Activated T-cell treated with anti-CD3 and anti-CD28 coated beads, Interleukin-2, amount 50 U/mL, for 24 hours (primary cell): ENCODE data around the gene TALDO1.

Source experiments
- DNase-seq: peaks from one replicate; pipeline ENCODE4 v3.0.0-alpha.2; 2020
- H3K27ac Mint-ChIP-seq: 2 replicates; pipeline ENCODE4 v1.8.0; 2020; ENCODE audit warnings: mild to moderate bottlenecking, mixed read lengths
- H3K27me3 Mint-ChIP-seq: 2 replicates; pipeline ENCODE4 v1.8.0; 2020; ENCODE audit warnings: mixed read lengths
- H3K36me3 Mint-ChIP-seq: 2 replicates; pipeline ENCODE4 v1.8.0; 2020; ENCODE audit warnings: low read depth, mixed read lengths
- H3K4me1 Mint-ChIP-seq: 2 replicates; pipeline ENCODE4 v1.8.0; 2020; ENCODE audit warnings: low read depth, mixed read lengths
- H3K4me3 Mint-ChIP-seq: 2 replicates; pipeline ENCODE4 v1.8.0; 2020; ENCODE audit warnings: mild to moderate bottlenecking, moderate library complexity, mixed read lengths
- H3K9me3 Mint-ChIP-seq: 2 replicates; pipeline ENCODE4 v1.8.0; 2020; ENCODE audit warnings: mixed read lengths

Gene TALDO1

DNA sequence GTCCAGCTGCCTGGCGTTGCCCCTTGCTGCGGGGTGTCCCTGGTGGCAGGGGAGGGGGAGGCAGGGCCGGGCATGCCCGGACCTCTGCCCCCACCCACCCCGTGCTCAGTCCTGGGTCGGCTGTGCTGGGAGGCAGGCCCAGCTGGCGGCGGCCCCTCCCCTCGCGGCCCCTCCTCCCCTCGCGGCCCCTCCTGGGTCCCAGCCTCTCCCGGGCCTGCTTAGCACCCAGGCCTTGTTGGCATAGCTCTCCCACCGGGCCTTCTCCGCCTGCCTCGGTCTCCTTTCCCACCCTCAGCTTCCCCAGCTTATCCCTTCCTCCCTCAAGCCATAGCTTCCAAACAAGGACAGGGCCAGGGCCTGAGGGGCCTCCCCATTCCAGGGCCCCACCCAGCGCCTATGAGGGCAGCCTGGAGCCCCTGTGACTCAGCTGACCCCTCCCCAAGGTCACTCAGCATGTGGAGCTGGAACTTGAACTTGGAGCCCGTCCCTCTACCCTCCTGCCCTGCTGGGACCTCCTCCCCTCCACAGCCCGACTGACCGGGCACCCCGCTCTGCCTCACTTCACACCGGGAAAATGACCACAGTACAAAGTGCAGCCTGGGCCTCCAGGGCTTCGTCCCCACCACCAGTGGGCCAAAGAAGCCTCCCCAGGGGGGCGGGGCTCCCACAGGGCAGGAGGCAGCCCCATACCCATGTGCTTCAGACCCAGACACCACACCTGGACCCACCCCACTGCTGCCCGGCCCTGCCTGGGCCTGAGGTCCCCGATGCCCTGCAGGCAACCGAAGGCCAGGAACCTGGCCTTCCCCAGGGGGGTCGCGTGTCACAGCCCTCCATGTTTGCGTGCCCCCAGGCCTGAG lies 40.1 kb upstream of the TALDO1 start:
- H3K27me3 Mint-ChIP-seq, result peaks cover 30% of the 10 kb centered on the region
- H3K4me3 Mint-ChIP-seq, result no peak overlapping the region
- DNase-seq, result no peak

DNA sequence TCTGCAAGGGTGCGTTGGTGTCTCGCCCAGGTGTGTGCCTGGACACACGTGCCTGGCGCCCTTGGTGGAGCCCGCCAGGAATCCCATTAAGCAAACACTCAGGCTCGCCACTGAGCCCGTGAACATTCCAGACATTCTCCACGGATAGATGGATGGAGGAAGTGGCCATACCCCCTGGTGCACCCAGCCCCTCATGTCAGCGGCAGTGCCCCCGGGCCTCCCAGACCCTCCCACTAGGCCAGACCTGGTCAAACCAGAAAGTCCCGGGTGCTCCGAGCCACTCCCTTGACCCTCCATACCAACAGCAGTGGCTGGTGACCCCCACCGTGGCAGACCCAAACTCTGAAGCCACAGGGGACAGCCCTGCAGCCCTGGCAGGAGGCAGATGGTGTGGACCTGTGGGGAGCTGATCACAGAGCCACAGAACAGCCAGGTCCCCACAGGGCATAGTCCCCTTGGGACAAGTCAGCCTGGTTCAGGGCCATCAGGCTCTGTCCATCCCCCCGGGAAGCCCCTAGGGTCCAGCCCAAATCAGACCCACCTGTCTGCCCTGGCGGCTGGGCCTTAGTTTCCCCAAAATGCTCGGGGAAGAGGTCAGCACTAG lies 39.3 kb upstream of the TALDO1 start:
- Mint-ChIP-seq H3K27ac (no peak overlapping the region), H3K4me3 (no peak overlapping the region), H3K36me3 (peaks cover 2% of the 10 kb centered on the region), H3K4me1 (peaks cover 4% of the 10 kb centered on the region), H3K27me3 (peaks cover 30% of the 10 kb centered on the region), H3K9me3 (no peaks in the 10 kb centered on the region)
- DNase-seq, result no peak

More for the DNA sequence above, 40.1 kb upstream of the TALDO1 start:
- Mint-ChIP-seq H3K36me3 (peaks cover 2% of the 10 kb centered on the region), H3K9me3 (no peaks in the 10 kb centered on the region), H3K27ac (no peak overlapping the region), H3K4me1 (peaks cover 4% of the 10 kb centered on the region)

DNA sequence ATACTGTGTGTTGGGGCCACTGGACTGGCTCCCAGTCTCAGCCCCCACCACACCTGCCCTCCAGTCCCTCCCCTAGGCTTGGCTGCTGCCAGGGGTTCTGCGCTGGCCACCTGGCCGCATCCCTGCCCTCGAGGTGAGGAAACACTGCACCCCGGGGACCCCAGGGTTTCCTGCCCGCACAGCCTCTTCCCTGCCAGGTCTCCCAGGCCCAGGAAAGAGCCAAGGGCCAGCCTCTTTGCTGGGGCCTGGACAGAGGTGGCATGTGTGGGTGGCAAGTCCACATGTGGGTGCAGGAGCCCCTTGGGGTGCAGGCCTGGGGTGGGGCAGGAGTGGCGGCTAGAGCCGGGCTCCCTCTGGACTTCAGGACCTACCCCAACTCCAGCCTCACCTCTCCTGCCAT lies 38.8 kb upstream of the TALDO1 start:
- H3K27me3 Mint-ChIP-seq, result peaks cover 30% of the 10 kb centered on the region
- H3K36me3 Mint-ChIP-seq, result no peaks in the 10 kb centered on the region
- no peak overlapping the region for H3K27ac Mint-ChIP-seq
- peaks cover 4% of the 10 kb centered on the region for H3K4me1 Mint-ChIP-seq
- no peak for DNase-seq
- H3K9me3 Mint-ChIP-seq, result no peaks in the 10 kb centered on the region
- H3K4me3 Mint-ChIP-seq, result no peak overlapping the region

DNA sequence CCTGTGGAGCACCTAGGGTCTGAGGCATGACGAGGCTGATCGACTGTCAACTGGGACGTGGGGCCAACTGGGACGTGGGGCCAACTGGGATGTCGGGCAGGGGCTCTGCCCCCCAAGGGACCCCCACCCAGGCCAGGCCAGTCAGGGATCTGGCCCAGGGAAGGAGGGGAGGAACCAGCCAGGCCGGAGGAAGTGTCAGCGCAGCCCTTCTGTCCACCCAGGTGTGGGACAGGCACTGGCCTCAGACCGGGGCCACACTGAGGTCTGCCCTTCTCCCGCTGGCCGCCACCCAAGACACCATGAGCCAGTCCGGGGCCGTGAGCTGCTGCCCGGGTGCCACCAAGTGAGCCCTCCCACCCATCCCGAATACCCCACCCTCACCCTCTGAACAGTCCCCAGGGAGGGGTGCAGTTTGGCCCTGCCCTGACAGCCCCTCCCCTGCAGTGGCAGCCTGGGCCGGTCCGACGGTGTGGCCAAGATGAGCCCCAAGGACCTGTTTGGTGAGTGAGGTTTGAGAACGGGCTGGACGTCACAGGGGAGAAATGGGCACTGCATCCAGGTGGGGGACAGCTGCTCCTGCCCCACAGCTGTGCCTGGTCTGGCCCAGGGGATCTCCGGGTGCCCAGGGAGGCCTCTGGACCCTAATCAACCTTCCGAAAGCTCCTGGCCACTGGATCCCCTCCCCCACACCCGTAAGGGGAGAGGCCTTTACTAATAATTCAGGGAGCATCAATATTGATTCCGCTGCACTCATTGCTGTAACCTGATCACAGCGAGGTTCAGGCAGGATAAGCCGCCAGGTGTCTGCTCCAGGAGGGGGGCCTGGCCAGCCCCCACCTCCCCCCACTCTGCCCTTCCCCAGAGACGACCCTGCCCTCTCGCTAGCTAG lies 37.9 kb upstream of the TALDO1 start:
- peaks cover 4% of the 10 kb centered on the region for H3K4me1 Mint-ChIP-seq
- no peaks in the 10 kb centered on the region for H3K36me3 Mint-ChIP-seq
- no peak overlapping the region for H3K4me3 Mint-ChIP-seq
- peaks cover 30% of the 10 kb centered on the region for H3K27me3 Mint-ChIP-seq
- DNase-seq, result no peak
- no peaks in the 10 kb centered on the region for H3K9me3 Mint-ChIP-seq
- no peak overlapping the region for H3K27ac Mint-ChIP-seq

DNA sequence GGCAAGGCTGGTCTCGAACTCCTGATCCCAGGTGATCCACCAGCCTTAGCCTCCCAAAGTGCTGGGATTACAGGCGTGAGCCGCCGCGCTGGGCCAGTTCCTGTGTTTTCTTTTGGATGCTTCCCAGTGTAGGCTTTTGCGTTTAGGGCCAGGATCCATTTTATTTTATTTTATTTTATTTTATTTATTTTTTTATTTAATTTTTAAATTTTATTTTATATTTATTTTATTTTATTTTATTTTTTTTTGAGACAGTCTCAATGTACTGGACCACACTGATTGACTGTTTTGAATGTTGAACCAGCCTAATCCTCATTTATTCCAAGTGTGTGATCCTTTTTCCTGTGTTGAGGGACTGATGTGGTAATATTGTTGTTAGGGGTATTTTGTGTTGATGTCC lies 32.8 kb upstream of the TALDO1 start:
- Mint-ChIP-seq H3K4me1 (no peaks in the 10 kb centered on the region), H3K4me3 (no peak overlapping the region), H3K9me3 (no peaks in the 10 kb centered on the region), H3K27me3 (peaks cover 18% of the 10 kb centered on the region), H3K36me3 (no peaks in the 10 kb centered on the region), H3K27ac (no peak overlapping the region)
- DNase-seq, result no peak

DNA sequence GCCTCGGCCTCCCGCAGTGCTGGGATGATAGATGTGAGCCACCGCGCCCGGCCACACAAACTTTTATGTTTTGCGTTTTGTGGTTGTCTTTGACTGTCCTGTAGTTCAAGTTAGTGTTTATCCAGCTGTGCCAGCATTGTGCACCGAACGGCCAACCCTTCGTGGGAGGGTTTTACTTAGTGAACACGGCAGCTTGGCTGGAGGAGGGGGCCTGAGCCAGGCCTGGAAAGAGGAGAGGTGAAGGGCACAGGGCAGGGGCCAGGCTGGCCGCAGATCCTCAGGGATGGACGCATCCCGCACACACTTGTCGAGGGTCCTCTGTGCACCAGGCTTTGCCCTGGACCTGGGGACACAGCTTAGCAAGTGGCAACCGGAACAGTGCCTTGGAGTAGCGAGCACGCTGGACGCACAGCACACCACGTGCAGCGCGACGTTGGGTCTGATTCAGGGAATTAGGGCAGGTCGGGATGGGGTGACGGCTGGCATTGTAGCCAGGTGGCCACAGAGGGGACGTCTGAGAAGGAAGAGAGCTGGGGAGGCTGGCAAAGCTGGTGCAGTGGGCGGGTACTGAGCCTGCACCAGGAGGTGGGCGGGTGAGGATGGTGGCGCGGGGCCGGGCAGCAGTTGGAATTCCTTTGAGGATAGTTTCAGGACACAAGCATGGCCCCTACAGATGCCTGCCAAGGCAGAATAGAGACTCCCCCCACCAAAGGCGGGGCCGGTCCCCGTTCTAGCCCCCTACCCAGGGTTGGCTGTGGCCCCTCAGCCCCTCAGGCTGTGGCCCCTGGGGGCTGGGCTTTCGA lies 27.8 kb upstream of the TALDO1 start:
- Mint-ChIP-seq H3K27me3 (peaks cover 26% of the 10 kb centered on the region), H3K4me3 (peak overlapping the region; percentile 10), H3K9me3 (no peaks in the 10 kb centered on the region), H3K4me1 (peaks cover 15% of the 10 kb centered on the region), H3K27ac (no peak overlapping the region), H3K36me3 (no peaks in the 10 kb centered on the region)
- DNase-seq, result no peak

DNA sequence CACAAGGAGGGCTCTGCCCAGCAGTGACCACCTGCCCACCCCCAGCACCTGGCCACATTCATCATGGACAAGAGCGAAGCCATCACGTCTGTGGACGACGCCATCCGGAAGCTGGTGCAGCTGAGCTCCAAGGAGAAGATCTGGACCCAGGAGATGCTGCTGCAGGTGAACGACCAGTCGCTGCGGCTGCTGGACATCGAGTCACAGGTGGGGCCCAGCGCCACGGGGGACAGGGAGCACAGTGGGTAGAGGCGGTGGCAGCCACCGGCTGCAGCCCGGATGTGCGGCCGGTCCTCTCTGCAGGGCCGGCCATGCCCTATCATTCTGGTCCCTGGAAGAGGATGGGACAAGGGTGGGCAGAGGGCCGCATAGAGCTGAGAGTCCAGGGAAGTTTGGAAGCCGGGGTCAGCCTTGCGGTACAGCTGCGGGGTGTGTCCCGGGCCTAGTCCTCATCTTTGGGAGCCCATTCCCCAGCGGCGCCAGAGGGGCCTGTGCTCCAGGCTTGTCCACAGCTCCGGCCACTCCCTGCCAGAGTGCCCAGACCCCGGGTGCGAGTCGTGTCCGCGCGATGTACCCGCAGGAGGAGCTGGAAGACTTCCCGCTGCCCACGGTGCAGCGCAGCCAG lies 27.1 kb upstream of the TALDO1 start:
- no peak for DNase-seq
- Mint-ChIP-seq H3K4me1 (peaks cover 18% of the 10 kb centered on the region), H3K4me3 (peak overlapping the region; percentile 10), H3K36me3 (no peaks in the 10 kb centered on the region), H3K9me3 (no peaks in the 10 kb centered on the region), H3K27me3 (peaks cover 29% of the 10 kb centered on the region), H3K27ac (no peak overlapping the region)

DNA sequence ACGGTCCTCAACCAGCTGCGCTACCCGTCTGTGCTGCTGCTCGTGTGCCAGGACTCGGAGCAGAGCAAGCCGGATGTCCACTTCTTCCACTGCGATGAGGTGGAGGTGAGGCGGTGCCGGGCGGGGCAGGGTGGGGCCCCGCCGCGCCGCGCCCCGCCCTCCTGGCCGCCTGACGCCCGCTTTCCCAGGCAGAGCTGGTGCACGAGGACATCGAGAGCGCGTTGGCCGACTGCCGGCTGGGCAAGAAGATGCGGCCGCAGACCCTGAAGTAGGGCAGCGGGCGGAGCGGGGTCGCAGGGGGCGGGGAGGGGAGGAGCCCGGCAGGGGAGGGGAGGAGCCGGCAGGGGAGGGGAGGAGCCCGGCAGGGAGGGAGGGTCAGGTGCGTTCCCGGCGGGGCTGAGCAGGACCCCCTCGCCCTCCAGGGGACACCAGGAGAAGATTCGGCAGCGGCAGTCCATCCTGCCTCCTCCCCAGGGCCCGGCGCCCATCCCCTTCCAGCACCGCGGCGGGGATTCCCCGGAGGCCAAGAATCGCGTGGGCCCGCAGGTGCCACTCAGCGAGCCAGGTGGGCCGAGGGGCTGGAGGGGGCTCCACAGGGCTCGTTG lies 26.5 kb upstream of the TALDO1 start:
- H3K9me3 Mint-ChIP-seq, result no peaks in the 10 kb centered on the region
- H3K36me3 Mint-ChIP-seq, result no peaks in the 10 kb centered on the region
- H3K4me3 Mint-ChIP-seq, result no peak overlapping the region
- H3K27me3 Mint-ChIP-seq, result peaks cover 31% of the 10 kb centered on the region
- peak; percentile 68 for DNase-seq
- no peak overlapping the region for H3K27ac Mint-ChIP-seq
- peaks cover 20% of the 10 kb centered on the region for H3K4me1 Mint-ChIP-seq

DNA sequence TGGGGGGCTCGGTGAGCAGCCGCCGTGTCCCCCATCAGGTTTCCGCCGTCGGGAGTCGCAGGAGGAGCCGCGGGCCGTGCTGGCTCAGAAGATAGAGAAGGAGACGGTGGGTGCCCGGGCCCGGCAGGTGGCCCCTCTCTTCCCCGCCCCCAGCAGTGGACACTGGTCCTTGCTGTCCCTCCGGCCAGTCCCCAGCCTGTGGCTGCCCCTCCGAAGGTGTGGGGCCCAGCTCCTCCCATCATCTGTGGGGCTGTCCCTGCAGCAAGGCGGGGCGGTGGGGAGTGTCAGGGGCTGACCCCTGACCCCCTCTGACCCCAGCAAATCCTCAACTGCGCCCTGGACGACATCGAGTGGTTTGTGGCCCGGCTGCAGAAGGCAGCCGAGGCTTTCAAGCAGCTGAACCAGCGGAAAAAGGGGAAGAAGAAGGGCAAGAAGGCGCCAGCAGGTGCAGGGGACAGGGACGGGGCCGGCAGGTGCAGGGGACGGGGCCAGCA lies 26.0 kb upstream of the TALDO1 start:
- Mint-ChIP-seq H3K36me3 (no peaks in the 10 kb centered on the region), H3K9me3 (no peaks in the 10 kb centered on the region), H3K27me3 (peaks cover 31% of the 10 kb centered on the region), H3K27ac (no peak overlapping the region), H3K4me1 (peaks cover 20% of the 10 kb centered on the region), H3K4me3 (peak overlapping the region; percentile 8)
- DNase-seq, result no peak

DNA sequence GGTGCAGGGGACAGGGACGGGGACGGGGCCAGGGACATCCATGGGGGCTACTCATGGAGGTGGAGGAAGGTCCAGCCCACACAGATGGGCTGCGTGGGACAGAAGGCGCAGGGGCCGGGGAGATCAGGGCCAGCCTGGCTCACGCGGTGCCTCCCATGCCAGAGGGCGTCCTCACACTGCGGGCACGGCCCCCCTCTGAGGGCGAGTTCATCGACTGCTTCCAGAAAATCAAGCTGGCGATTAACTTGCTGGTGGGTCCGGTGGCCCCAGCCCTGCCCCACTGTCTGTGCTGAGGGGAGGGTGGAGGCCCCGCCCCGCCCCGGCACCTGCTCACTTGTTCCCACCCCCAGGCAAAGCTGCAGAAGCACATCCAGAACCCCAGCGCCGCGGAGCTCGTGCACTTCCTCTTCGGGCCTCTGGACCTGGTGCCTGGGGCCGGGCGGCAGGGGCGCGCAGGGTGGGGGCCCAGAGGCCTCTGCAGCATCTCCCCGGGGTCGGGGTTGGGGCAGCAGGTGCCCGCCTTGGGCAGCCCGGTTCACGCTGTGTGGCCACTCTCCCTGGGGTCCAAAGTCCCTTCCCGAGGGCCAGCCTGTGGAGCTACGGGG lies 25.4 kb upstream of the TALDO1 start:
- no peaks in the 10 kb centered on the region for H3K36me3 Mint-ChIP-seq
- H3K9me3 Mint-ChIP-seq, result no peaks in the 10 kb centered on the region
- peaks cover 31% of the 10 kb centered on the region for H3K27me3 Mint-ChIP-seq
- peaks cover 22% of the 10 kb centered on the region for H3K4me1 Mint-ChIP-seq
- DNase-seq, result peak; percentile 62
- peak overlapping the region; percentile 8 for H3K4me3 Mint-ChIP-seq
- no peak overlapping the region for H3K27ac Mint-ChIP-seq

DNA sequence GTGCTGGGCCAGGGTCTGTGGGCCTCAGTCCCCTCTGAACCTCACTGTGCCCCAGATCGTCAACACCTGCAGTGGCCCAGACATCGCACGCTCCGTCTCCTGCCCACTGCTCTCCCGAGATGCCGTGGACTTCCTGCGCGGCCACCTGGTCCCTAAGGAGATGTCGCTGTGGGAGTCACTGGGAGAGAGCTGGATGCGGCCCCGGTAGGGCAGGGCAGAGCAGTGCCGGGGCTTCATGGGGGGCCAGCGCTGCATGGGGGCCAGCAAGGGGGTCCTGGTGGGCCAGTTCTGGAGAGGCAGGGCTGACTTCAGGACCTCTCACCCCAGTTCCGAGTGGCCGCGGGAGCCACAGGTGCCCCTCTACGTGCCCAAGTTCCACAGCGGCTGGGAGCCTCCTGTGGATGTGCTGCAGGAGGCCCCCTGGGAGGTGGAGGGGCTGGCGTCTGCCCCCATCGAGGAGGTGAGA lies 24.9 kb upstream of the TALDO1 start:
- DNase-seq, result no peak
- Mint-ChIP-seq H3K4me1 (peaks cover 22% of the 10 kb centered on the region), H3K36me3 (no peaks in the 10 kb centered on the region), H3K27ac (no peak overlapping the region), H3K9me3 (no peaks in the 10 kb centered on the region), H3K27me3 (peaks cover 31% of the 10 kb centered on the region), H3K4me3 (no peak overlapping the region)

DNA sequence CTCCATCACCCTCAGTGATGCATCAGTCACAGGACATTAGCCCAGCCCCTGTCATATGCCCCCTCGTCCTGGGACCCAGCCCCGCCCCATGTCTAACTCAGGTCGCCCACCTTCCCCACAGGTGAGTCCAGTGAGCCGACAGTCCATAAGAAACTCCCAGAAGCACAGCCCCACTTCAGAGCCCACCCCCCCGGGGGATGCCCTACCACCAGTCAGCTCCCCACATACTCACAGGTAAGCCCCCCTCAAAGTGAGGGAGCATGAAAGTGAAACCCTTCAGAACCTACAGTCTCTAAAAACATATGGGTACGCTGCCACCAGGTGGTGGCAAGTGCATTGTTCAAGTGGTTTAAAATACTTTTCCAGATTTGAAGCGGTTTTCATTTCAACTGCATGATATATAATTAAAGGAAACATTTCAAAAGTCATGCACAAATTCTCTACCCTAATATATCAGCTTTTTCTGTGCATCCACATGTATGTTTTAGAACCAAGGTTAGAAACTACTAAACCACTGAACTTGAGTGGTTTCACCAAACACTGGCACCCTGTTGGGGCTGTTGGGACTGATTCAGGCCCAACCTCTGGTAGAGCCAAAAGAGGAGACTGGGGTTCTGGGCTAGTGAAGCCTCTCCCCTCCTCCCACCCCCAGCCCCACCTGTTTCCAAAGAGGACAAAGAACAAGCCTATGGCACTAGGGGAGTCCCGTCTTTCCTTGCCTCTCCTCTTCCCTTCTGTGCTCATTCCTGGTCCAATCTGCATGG lies 24.0 kb upstream of the TALDO1 start:
- Mint-ChIP-seq H3K9me3 (no peaks in the 10 kb centered on the region), H3K4me1 (peaks cover 26% of the 10 kb centered on the region), H3K4me3 (no peak overlapping the region), H3K27ac (peak overlapping the region; percentile 50), H3K27me3 (peaks cover 31% of the 10 kb centered on the region), H3K36me3 (no peaks in the 10 kb centered on the region)
- peak; percentile 59 for DNase-seq
